Measurements from ENCODE around the gene AKAP1.

DNA sequence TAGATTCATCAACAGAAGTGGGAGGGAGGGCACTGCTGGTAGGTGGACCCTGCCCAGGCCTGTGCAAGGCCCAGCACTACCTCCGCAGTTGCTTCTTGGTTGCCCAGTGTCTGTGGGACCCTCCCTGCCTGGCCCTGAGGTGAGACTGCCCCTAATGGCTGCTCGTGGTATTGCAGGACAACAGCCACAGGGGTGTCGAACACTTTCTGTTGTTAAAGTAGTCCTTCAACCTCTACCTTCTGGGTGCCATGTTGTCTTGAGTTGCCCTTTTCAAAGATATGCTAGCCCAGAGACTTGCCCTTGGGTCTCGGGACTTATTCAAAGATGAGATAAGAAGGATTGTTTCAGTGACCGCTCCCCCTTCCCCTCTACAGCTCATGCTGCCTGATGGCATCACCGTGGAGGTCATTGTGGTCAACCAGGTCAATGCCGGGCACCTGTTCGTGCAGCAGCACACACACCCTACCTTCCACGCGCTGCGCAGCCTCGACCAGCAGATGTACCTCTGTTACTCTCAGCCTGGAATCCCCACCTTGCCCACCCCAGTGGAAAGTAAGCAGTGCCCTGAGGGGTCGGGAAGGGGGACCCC is 29.1 kb downstream of the AKAP1 start:
- TF ChIP-seq, protein P1, sequence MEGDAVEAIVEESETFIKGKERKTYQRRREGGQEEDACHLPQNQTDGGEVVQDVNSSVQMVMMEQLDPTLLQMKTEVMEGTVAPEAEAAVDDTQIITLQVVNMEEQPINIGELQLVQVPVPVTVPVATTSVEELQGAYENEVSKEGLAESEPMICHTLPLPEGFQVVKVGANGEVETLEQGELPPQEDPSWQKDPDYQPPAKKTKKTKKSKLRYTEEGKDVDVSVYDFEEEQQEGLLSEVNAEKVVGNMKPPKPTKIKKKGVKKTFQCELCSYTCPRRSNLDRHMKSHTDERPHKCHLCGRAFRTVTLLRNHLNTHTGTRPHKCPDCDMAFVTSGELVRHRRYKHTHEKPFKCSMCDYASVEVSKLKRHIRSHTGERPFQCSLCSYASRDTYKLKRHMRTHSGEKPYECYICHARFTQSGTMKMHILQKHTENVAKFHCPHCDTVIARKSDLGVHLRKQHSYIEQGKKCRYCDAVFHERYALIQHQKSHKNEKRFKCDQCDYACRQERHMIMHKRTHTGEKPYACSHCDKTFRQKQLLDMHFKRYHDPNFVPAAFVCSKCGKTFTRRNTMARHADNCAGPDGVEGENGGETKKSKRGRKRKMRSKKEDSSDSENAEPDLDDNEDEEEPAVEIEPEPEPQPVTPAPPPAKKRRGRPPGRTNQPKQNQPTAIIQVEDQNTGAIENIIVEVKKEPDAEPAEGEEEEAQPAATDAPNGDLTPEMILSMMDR (IDR thresholded peaks at IDR 0.05; ENCODE audit: low read depth, low read length) = peak; percentile 95
- TF ChIP-seq POLR2A (IDR thresholded peaks at IDR 0.05; ENCODE audit: extremely low read depth, insufficient read length) (no peak), MYC (IDR thresholded peaks at IDR 0.05; ENCODE audit: low read depth, low read length) (no peak)

Data from NB4 (cell line).